Measurements from ENCODE around the gene TMEM201. TPM values are rescaled to one million over a fixed set of nuclear protein-coding genes. Genes with fewer than 3 reads are reported as not detected.

TMEM201 gene
- total RNA-seq, 1 donor from 2014 or later, result 26.0 TPM

- peak overlapping the region; percentile 89 for H3K4me3 Mint-ChIP-seq
- H3K27me3 Mint-ChIP-seq, result no peaks in the 10 kb centered on the region
- no peaks in the 10 kb centered on the region for H3K36me3 Mint-ChIP-seq
- peak overlapping the region; percentile 58 for H3K27ac Mint-ChIP-seq
- no peaks in the 10 kb centered on the region for H3K9me3 Mint-ChIP-seq
- H3K4me1 Mint-ChIP-seq (ENCODE audit: unreplicated experiment), result peaks cover 30% of the 10 kb centered on the region
- DNase-seq (ENCODE audit: extremely low spot score, unreplicated experiment), result peak; percentile 69
- TF ChIP-seq CTCF (conservative IDR thresholded peaks at IDR 0.05), result no peak
Observed at GRCh38 chr1:9589144-9589718, 520 bp downstream of the TMEM201 start.

- H3K9me3 Mint-ChIP-seq, result no peaks in the 10 kb centered on the region
- H3K4me3 Mint-ChIP-seq, result peak overlapping the region; percentile 89
- no peak for TF ChIP-seq CTCF (conservative IDR thresholded peaks at IDR 0.05)
- peaks cover 30% of the 10 kb centered on the region for H3K4me1 Mint-ChIP-seq (ENCODE audit: unreplicated experiment)
- no peaks in the 10 kb centered on the region for H3K27me3 Mint-ChIP-seq
- no peaks in the 10 kb centered on the region for H3K36me3 Mint-ChIP-seq
- peak overlapping the region; percentile 58 for H3K27ac Mint-ChIP-seq
- no peak for DNase-seq (ENCODE audit: extremely low spot score, unreplicated experiment)
Observed at GRCh38 chr1:9589719-9590157, 1.0 kb downstream of the TMEM201 start.

- Mint-ChIP-seq H3K36me3 (no peaks in the 10 kb centered on the region), H3K4me1 (ENCODE audit: unreplicated experiment) (peaks cover 30% of the 10 kb centered on the region), H3K27me3 (no peaks in the 10 kb centered on the region), H3K27ac (no peak overlapping the region), H3K4me3 (peak overlapping the region; percentile 89), H3K9me3 (no peaks in the 10 kb centered on the region)
- no peak for TF ChIP-seq CTCF (conservative IDR thresholded peaks at IDR 0.05)
- no peak for DNase-seq (ENCODE audit: extremely low spot score, unreplicated experiment)
Observed at GRCh38 chr1:9590201-9590600, 1.5 kb downstream of the TMEM201 start.

GRCh38 chr1:9590945-9591668 lies 2.4 kb downstream of the TMEM201 start:
- Mint-ChIP-seq H3K27ac (no peak overlapping the region), H3K36me3 (no peaks in the 10 kb centered on the region), H3K9me3 (no peaks in the 10 kb centered on the region), H3K4me3 (peak overlapping the region; percentile 89), H3K4me1 (ENCODE audit: unreplicated experiment) (peaks cover 30% of the 10 kb centered on the region), H3K27me3 (no peaks in the 10 kb centered on the region)
- TF ChIP-seq CTCF (conservative IDR thresholded peaks at IDR 0.05), result no peak
- no peak for DNase-seq (ENCODE audit: extremely low spot score, unreplicated experiment)

GRCh38 chr1:9591669-9592509 lies 3.2 kb downstream of the TMEM201 start:
- peak overlapping the region; percentile 72 for H3K4me3 Mint-ChIP-seq
- DNase-seq (ENCODE audit: extremely low spot score, unreplicated experiment), result no peak
- no peaks in the 10 kb centered on the region for H3K9me3 Mint-ChIP-seq
- H3K27me3 Mint-ChIP-seq, result no peaks in the 10 kb centered on the region
- H3K4me1 Mint-ChIP-seq (ENCODE audit: unreplicated experiment), result peaks cover 30% of the 10 kb centered on the region
- TF ChIP-seq CTCF (conservative IDR thresholded peaks at IDR 0.05), result no peak
- no peaks in the 10 kb centered on the region for H3K36me3 Mint-ChIP-seq
- H3K27ac Mint-ChIP-seq, result peak overlapping the region; percentile 53
